HepG2 (cell line): ENCODE measurements around the gene IRGQ. TPM values are rescaled to one million over a fixed set of nuclear protein-coding genes. Genes with fewer than 3 reads are reported as not detected.
A peak's percentile ranks its signal among the peaks of the same experiment; 100 is the strongest.

ENCODE experiments used
- ARNTL ChIP-seq: sonication (generic); formaldehyde crosslinking; IDR thresholded peaks from 2 replicates; pipeline ENCODE4 v1.4.0; 2020; ENCODE audit warnings: mild to moderate bottlenecking, missing genetic modification reagents
- ASH2L ChIP-seq: fragments of 300-600, 200-600 bp; sonication (generic); IDR thresholded peaks from 2 replicates; pipeline ENCODE4 v1.7.0; 2017; ENCODE audit warnings: low read depth, mild to moderate bottlenecking, moderate library complexity, mixed read lengths, low read length; ENCODE audit not compliant: insufficient read length
- CBFB ChIP-seq: sonication (generic); formaldehyde crosslinking; IDR thresholded peaks from 2 replicates; pipeline ENCODE4 v1.4.0; 2020; ENCODE audit warnings: missing genetic modification reagents
- GABPB1 ChIP-seq: IDR thresholded peaks from 2 replicates; pipeline ENCODE4 v1.6.1; 2016; ENCODE audit warnings: mild to moderate bottlenecking, missing genetic modification reagents, moderate library complexity, missing compliant biosample characterization
- HOXA9 ChIP-seq: sonication (generic); formaldehyde crosslinking; IDR thresholded peaks from 2 replicates; pipeline ENCODE4 v1.8.1; 2022; ENCODE audit warnings: missing genetic modification reagents, mild to moderate bottlenecking, moderate library complexity, borderline replicate concordance
- KMT2B ChIP-seq: IDR thresholded peaks from 2 replicates; pipeline ENCODE4 v1.6.1; 2016; ENCODE audit warnings: missing genetic modification reagents, missing compliant biosample characterization
- MXD4 ChIP-seq: IDR thresholded peaks from 2 replicates; pipeline ENCODE4 v1.6.1; 2016; ENCODE audit warnings: mild to moderate bottlenecking, missing biosample characterization, missing genetic modification reagents
- PLRG1 ChIP-seq: fragments of 450-650 bp; conservative IDR thresholded peaks from 2 replicates; pipeline ENCODE4 v1.6.1; 2016
- POLR2AphosphoS5 ChIP-seq: IDR thresholded peaks from 2 replicates; pipeline ENCODE4 v1.6.1; 2012; ENCODE audit warnings: low read depth, low read length
- RCOR2 ChIP-seq: IDR thresholded peaks from 2 replicates; pipeline ENCODE4 v1.6.1; 2016; ENCODE audit warnings: missing biosample characterization, missing genetic modification reagents
- SP5 ChIP-seq: IDR thresholded peaks from 2 replicates; pipeline ENCODE4 v1.6.1; 2016; ENCODE audit warnings: low read depth, borderline replicate concordance
- TAF1 ChIP-seq: sonication (generic); formaldehyde crosslinking; IDR thresholded peaks from 2 replicates; pipeline ENCODE4 v1.4.0; 2020; ENCODE audit warnings: missing genetic modification reagents
- YEATS4 ChIP-seq: sonication (generic); formaldehyde crosslinking; IDR thresholded peaks from 2 replicates; pipeline ENCODE4 v1.4.0; 2020; ENCODE audit warnings: missing genetic modification reagents, borderline replicate concordance
- ZNF276 ChIP-seq: sonication (generic); formaldehyde crosslinking; IDR thresholded peaks from 2 replicates; pipeline ENCODE4 v1.4.0; 2020; ENCODE audit warnings: mild to moderate bottlenecking, low read depth, missing genetic modification reagents
- ZNF350 ChIP-seq: sonication (generic); formaldehyde crosslinking; IDR thresholded peaks from 2 replicates; pipeline ENCODE4 v1.4.0; 2020; ENCODE audit warnings: mild to moderate bottlenecking, low read depth, missing genetic modification reagents, borderline replicate concordance
- ZNF432 ChIP-seq: sonication (generic); formaldehyde crosslinking; IDR thresholded peaks from 2 replicates; pipeline ENCODE4 v1.5.0; 2020; ENCODE audit warnings: missing genetic modification reagents, mild to moderate bottlenecking, borderline replicate concordance
- ZNF547 ChIP-seq: sonication (generic); formaldehyde crosslinking; IDR thresholded peaks from 2 replicates; pipeline ENCODE4 v1.5.1; 2020; ENCODE audit warnings: mild to moderate bottlenecking, missing genetic modification reagents
- ZNF740 ChIP-seq: sonication (generic); formaldehyde crosslinking; IDR thresholded peaks from 2 replicates; pipeline ENCODE4 v1.4.0; 2020; ENCODE audit warnings: missing genetic modification reagents
- polyA plus RNA-seq, 8 experiments: library from polyadenylated mRNA; depleted of rRNA in 3 of 8; stranded (reverse) in 7 of 8; unstranded in 1 of 8; fragments of >200 nt; fragmentation: Illumina TruSeq in 4 of 8; extraction: Trizol in 4 of 8; gene quantifications; 2 replicates each; pipeline versions ENCODE4 v1.2.1 to v1.2.3, GENCODE V29; 2011 to 2016; ENCODE audit warnings: low read depth in 4 of 8, missing spikeins in 1 of 8, mixed read lengths in 1 of 8; ENCODE audit not compliant: insufficient read depth in 1 of 8
- total RNA-seq, 5 experiments: library from RNA; depleted of rRNA; stranded (reverse); fragments of >200 nt; fragmentation: Illumina TruSeq; extraction: Trizol; gene quantifications; 2 replicates each; pipeline ENCODE4 v1.2.3, GENCODE V29; 2016; ENCODE audit warnings: low read depth in 1 of 5
- TF ChIP-seq, protein P1 (sequence below), 2 experiments: sonication (generic) in 1 of 2; formaldehyde crosslinking in 1 of 2; IDR thresholded peaks; 2 replicates each; pipeline versions ENCODE4 v1.4.0 to v1.6.1; 2016 to 2020; ENCODE audit warnings: borderline replicate concordance in 1 of 2, low read depth in 1 of 2, mild to moderate bottlenecking in 1 of 2, missing genetic modification reagents in 1 of 2

The IRGQ gene
- total and polyA plus RNA-seq, 2 of the 13 experiments (the other 11 are each of a cell fraction or from before 2014, with no cell fraction given), result 11.6 to 12.4 TPM

- TF ChIP-seq ASH2L (peak; percentile 76), TAF1 (CRISPR knock-in tag) (peak; percentile 25; the same call in 1 of the 2 replicates), MXD4 (no peak), ZNF432 (CRISPR knock-in tag) (no peak), POLR2AphosphoS5 (peak; percentile 78), HOXA9 (CRISPR knock-in tag) (no peak), PLRG1 (no peak), ZNF740 (CRISPR knock-in tag) (0 out of 2 replicates have a peak, but pooled peaks have one; percentile 69), ZNF350 (CRISPR knock-in tag) (peak; percentile 86; the same call in 1 of the 2 replicates), RCOR2 (CRISPR knock-in tag) (no peak), KMT2B (CRISPR knock-in tag) (peak; percentile 34; the same call in 1 of the 2 replicates), SP5 (CRISPR knock-in tag) (peak; percentile 9; the same call in 1 of the 2 replicates), GABPB1 (CRISPR knock-in tag) (peak; percentile 60), ARNTL (peak; percentile 62; the same call in 1 of the 2 replicates), CBFB (CRISPR knock-in tag) (peak; percentile 49; the same call in 1 of the 2 replicates), YEATS4 (no peak), ZNF547 (CRISPR knock-in tag) (peak; percentile 35; the same call in 1 of the 2 replicates), ZNF276 (CRISPR knock-in tag) (no peak)
- TF ChIP-seq, protein P1, sequence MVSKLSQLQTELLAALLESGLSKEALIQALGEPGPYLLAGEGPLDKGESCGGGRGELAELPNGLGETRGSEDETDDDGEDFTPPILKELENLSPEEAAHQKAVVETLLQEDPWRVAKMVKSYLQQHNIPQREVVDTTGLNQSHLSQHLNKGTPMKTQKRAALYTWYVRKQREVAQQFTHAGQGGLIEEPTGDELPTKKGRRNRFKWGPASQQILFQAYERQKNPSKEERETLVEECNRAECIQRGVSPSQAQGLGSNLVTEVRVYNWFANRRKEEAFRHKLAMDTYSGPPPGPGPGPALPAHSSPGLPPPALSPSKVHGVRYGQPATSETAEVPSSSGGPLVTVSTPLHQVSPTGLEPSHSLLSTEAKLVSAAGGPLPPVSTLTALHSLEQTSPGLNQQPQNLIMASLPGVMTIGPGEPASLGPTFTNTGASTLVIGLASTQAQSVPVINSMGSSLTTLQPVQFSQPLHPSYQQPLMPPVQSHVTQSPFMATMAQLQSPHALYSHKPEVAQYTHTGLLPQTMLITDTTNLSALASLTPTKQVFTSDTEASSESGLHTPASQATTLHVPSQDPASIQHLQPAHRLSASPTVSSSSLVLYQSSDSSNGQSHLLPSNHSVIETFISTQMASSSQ (IDR thresholded peaks at IDR 0.05; ENCODE audit: low read depth), result no peak
- TF ChIP-seq, protein P1 (CRISPR knock-in tag; IDR thresholded peaks at IDR 0.05; ENCODE audit: borderline replicate concordance), result peak; percentile 45; the same call in 1 of the 2 replicates
Observed at GRCh38 chr19:43634872-43635560, 39.1 kb upstream of the IRGQ start (continued).
